ENCODE data around the gene SUGCT.
"Not testable (repeated sequence)": the region's sequence is repeated elsewhere in the genome, so short reads cannot be mapped to it uniquely, and the experiment has no call there.

Gene SUGCT

DNA sequence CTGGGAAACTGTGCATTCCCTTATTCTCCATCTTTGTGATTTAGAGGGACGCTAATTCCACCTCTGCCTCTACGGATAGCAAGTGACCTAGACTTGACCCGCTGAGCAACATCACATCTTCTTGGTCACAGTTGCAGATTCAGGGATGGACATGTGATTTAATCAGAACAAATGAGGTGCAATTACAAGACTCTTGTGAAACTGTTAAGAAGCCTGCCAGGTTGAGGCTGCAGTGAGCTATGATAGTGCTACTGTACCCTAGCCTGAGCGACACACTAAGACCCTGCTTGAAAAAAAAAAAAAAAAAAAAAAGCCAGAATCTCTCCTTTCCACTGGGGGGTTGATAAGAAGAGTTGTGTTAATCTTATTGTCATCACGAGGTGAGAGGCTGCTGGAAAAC lies 14.8 kb upstream of the SUGCT start:
- Histone ChIP-seq H3K9ac (ENCODE audit: insufficient read length, low read depth) (no peak overlapping the region), H3K36me3 (ENCODE audit: insufficient read depth, insufficient read length, low read length) (no peaks in the 10 kb centered on the region), H3K4me1 (ENCODE audit: insufficient read depth, insufficient read length) (no peaks in the 10 kb centered on the region), H3K27me3 (ENCODE audit: insufficient read depth, insufficient read length) (no peaks in the 10 kb centered on the region), H3K4me3 (ENCODE audit: insufficient read length, low read depth) (no peak overlapping the region), H3K9me3 (ENCODE audit: insufficient read depth, low read length) (no peaks in the 10 kb centered on the region)
- TF ChIP-seq SUZ12 (IDR thresholded peaks at IDR 0.05; ENCODE audit: extremely low read depth, insufficient read depth, insufficient read length) (no peak), ZNF274 (IDR thresholded peaks at IDR 0.05; ENCODE audit: low read depth, low read length) (no peak), YY1 (IDR thresholded peaks at IDR 0.05; ENCODE audit: insufficient read depth, insufficient read length) (no peak)
- no peak for DNase-seq (ENCODE audit: low read depth, low spot score)

DNA sequence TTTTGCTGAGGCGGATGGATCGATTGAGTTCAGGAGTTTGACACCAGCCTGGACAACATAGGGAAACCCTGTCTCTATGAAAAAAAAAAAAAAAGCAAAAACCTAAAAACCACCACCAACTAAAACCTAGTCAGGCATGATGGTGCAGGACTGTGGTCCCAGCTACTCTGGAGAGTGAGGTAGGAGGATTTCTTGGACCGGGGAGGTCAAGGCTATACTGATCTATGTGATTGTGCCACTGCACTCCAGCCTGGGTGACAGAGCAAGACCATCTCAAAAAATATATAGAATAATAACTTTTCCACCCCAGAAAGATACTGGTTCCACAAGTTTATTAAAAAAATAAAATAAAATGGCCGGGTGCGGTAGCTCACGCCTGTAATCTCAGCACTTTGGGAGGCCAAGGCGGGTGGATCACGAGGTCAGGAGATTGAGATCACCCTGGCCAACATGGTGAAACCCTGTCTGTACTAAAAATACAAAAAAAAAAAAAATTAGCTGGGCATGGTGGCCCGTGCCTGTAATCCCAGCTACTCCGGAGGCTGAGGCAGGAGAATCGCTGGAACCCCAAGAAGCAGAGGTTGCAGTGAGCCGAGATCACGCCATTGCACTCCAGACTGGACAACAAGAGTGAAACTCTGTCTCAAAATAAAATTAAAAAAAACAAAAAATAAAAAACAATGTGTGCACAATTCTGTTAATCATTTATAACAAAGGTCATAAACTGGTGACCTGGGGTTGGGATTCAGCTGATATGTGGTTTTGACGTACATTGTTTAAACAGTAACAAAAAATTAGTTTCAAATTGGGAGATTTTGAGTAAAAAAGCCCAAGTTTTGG lies 12.5 kb upstream of the SUGCT start:
- H3K36me3 ChIP-seq (ENCODE audit: insufficient read depth, insufficient read length, low read length); H3K4me3 ChIP-seq (ENCODE audit: insufficient read length, low read depth); H3K27me3 ChIP-seq (ENCODE audit: insufficient read depth, insufficient read length); DNase-seq (ENCODE audit: low read depth, low spot score); H3K9ac ChIP-seq (ENCODE audit: insufficient read length, low read depth); H3K4me1 ChIP-seq (ENCODE audit: insufficient read depth, insufficient read length); H3K9me3 ChIP-seq (ENCODE audit: insufficient read depth, low read length): not testable (repeated sequence)

GRCh38 chr7:40122940-40123254 lies 11.9 kb upstream of the SUGCT start:
- Histone ChIP-seq H3K4me1 (ENCODE audit: insufficient read depth, insufficient read length) (no peaks in the 10 kb centered on the region), H3K4me3 (ENCODE audit: insufficient read length, low read depth) (no peak overlapping the region), H3K9me3 (ENCODE audit: insufficient read depth, low read length) (no peaks in the 10 kb centered on the region), H3K27me3 (ENCODE audit: insufficient read depth, insufficient read length) (no peaks in the 10 kb centered on the region), H3K36me3 (ENCODE audit: insufficient read depth, insufficient read length, low read length) (peaks cover 3% of the 10 kb centered on the region), H3K9ac (ENCODE audit: insufficient read length, low read depth) (no peak overlapping the region)
- DNase-seq (ENCODE audit: low read depth, low spot score) = no peak
- no peak for TF ChIP-seq ZNF274 (IDR thresholded peaks at IDR 0.05; ENCODE audit: low read depth, low read length)
- no peak for TF ChIP-seq SUZ12 (IDR thresholded peaks at IDR 0.05; ENCODE audit: extremely low read depth, insufficient read depth, insufficient read length)
- no peak for TF ChIP-seq YY1 (IDR thresholded peaks at IDR 0.05; ENCODE audit: insufficient read depth, insufficient read length)

DNA sequence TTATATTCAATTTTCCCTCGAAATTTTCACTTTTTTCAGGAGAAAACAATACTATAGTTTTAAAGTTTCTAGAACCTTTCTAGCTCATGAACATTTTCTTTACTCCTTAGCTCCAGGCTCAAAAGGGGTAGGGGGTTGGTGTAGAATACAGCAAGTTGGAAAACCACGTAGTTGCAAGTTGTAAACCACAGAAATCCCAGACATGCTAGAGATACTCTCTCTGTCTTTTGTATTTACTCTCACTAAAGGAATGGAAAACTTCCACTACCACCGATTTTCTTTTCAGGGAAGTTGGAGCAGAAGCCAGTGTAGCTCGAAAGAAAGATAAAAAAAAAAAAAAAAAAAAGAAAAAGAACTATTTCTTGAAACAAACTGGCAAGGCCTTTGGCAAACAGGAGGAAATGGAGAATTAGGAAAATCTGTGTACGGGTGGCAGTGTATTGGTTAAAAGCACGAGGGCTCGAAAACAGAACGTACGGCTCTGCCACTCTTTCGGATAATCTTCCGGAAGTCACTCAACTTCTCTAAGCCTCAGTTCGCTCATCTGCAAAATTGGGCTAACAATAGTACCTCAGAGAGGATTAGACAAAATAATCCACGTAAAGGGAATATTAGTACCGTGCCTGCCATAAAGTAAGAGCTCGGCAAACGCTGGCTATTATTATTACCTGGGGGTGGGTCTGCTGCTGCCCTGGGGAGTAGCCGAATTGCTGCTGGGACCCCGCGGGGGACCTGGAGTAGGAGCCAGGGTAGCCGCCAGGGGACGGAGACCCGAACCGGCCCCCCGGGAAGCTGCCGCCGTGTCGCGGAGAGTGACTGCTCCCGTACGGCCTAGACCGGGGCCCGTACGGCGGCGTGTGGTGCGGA lies 1.0 kb upstream of the SUGCT start:
- Histone ChIP-seq H3K9ac (ENCODE audit: insufficient read length, low read depth) (peak overlapping the region; percentile 95), H3K9me3 (ENCODE audit: insufficient read depth, low read length) (no peaks in the 10 kb centered on the region), H3K4me1 (ENCODE audit: insufficient read depth, insufficient read length) (no peaks in the 10 kb centered on the region), H3K4me3 (ENCODE audit: insufficient read length, low read depth) (peak overlapping the region; percentile 93), H3K36me3 (ENCODE audit: insufficient read depth, insufficient read length, low read length) (peaks cover 26% of the 10 kb centered on the region), H3K27me3 (ENCODE audit: insufficient read depth, insufficient read length) (peaks cover 6% of the 10 kb centered on the region)
- TF ChIP-seq SUZ12 (IDR thresholded peaks at IDR 0.05; ENCODE audit: extremely low read depth, insufficient read depth, insufficient read length) = no peak
- no peak for TF ChIP-seq YY1 (IDR thresholded peaks at IDR 0.05; ENCODE audit: insufficient read depth, insufficient read length)
- TF ChIP-seq ZNF274 (IDR thresholded peaks at IDR 0.05; ENCODE audit: low read depth, low read length) = no peak
- no peak for DNase-seq (ENCODE audit: low read depth, low spot score)

DNA sequence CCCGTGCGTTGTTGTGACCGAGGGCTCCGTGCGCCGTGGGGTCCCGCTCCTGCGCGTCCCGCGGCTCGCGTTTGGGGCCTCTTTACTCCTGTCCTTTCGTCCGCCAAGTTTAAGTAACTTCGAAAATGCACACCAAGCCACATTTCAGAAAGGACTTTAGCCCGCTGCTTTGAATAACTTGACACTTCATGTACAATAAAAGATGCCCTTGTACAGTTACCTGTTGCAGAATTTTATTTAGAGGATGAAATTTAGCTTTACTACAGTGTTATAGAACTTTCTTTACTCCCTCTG lies 459 bp downstream of the SUGCT start:
- H3K4me3 ChIP-seq (ENCODE audit: insufficient read length, low read depth) = peak overlapping the region; percentile 93
- H3K36me3 ChIP-seq (ENCODE audit: insufficient read depth, insufficient read length, low read length) = peaks cover 18% of the 10 kb centered on the region
- DNase-seq (ENCODE audit: low read depth, low spot score) = no peak
- H3K9me3 ChIP-seq (ENCODE audit: insufficient read depth, low read length) = no peaks in the 10 kb centered on the region
- peaks cover 6% of the 10 kb centered on the region for H3K27me3 ChIP-seq (ENCODE audit: insufficient read depth, insufficient read length)
- H3K9ac ChIP-seq (ENCODE audit: insufficient read length, low read depth) = peak overlapping the region; percentile 95
- no peak for TF ChIP-seq ZNF274 (IDR thresholded peaks at IDR 0.05; ENCODE audit: low read depth, low read length)
- no peak for TF ChIP-seq SUZ12 (IDR thresholded peaks at IDR 0.05; ENCODE audit: extremely low read depth, insufficient read depth, insufficient read length)
- TF ChIP-seq YY1 (IDR thresholded peaks at IDR 0.05; ENCODE audit: insufficient read depth, insufficient read length) = no peak
- H3K4me1 ChIP-seq (ENCODE audit: insufficient read depth, insufficient read length) = no peaks in the 10 kb centered on the region

DNA sequence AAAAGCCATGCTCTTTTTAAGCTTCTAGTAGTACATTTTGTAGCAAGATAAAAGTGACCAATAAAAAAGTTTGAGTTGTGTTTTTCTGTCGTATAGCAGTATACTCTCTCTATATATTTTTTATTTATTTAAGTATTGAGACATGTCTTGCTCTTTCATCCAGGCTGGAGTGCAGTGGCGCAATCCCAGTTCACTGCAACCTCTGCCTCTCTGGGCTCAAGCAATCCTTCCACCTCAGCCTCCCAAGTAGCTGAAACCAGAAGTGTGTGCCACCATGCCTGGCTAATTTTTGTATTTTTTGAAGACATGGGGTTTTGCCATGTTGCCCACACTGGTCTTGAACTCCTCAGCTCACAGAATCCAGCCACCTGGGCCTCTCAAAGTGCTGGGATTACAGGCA lies 2.8 kb downstream of the SUGCT start:
- Histone ChIP-seq H3K4me3 (ENCODE audit: insufficient read length, low read depth) (no peak overlapping the region), H3K9me3 (ENCODE audit: insufficient read depth, low read length) (no peaks in the 10 kb centered on the region), H3K27me3 (ENCODE audit: insufficient read depth, insufficient read length) (peaks cover 6% of the 10 kb centered on the region), H3K9ac (ENCODE audit: insufficient read length, low read depth) (no peak overlapping the region), H3K36me3 (ENCODE audit: insufficient read depth, insufficient read length, low read length) (no peaks in the 10 kb centered on the region), H3K4me1 (ENCODE audit: insufficient read depth, insufficient read length) (no peaks in the 10 kb centered on the region)
- TF ChIP-seq SUZ12 (IDR thresholded peaks at IDR 0.05; ENCODE audit: extremely low read depth, insufficient read depth, insufficient read length) (no peak), ZNF274 (IDR thresholded peaks at IDR 0.05; ENCODE audit: low read depth, low read length) (no peak), YY1 (IDR thresholded peaks at IDR 0.05; ENCODE audit: insufficient read depth, insufficient read length) (no peak)
- DNase-seq (ENCODE audit: low read depth, low spot score) = no peak

GRCh38 chr7:40138973-40139372 lies 4.2 kb downstream of the SUGCT start:
- Histone ChIP-seq H3K9me3 (ENCODE audit: insufficient read depth, low read length) (no peaks in the 10 kb centered on the region), H3K4me1 (ENCODE audit: insufficient read depth, insufficient read length) (no peaks in the 10 kb centered on the region), H3K4me3 (ENCODE audit: insufficient read length, low read depth) (no peak overlapping the region), H3K27me3 (ENCODE audit: insufficient read depth, insufficient read length) (peaks cover 6% of the 10 kb centered on the region), H3K9ac (ENCODE audit: insufficient read length, low read depth) (no peak overlapping the region), H3K36me3 (ENCODE audit: insufficient read depth, insufficient read length, low read length) (no peaks in the 10 kb centered on the region)
- no peak for TF ChIP-seq YY1 (IDR thresholded peaks at IDR 0.05; ENCODE audit: insufficient read depth, insufficient read length)
- DNase-seq (ENCODE audit: low read depth, low spot score) = no peak

GRCh38 chr7:40139891-40140290 lies 5.1 kb downstream of the SUGCT start:
- H3K9me3 ChIP-seq (ENCODE audit: insufficient read depth, low read length); H3K4me1 ChIP-seq (ENCODE audit: insufficient read depth, insufficient read length); DNase-seq (ENCODE audit: low read depth, low spot score); H3K9ac ChIP-seq (ENCODE audit: insufficient read length, low read depth); H3K27me3 ChIP-seq (ENCODE audit: insufficient read depth, insufficient read length); H3K4me3 ChIP-seq (ENCODE audit: insufficient read length, low read depth); H3K36me3 ChIP-seq (ENCODE audit: insufficient read depth, insufficient read length, low read length): not testable (repeated sequence)

DNA sequence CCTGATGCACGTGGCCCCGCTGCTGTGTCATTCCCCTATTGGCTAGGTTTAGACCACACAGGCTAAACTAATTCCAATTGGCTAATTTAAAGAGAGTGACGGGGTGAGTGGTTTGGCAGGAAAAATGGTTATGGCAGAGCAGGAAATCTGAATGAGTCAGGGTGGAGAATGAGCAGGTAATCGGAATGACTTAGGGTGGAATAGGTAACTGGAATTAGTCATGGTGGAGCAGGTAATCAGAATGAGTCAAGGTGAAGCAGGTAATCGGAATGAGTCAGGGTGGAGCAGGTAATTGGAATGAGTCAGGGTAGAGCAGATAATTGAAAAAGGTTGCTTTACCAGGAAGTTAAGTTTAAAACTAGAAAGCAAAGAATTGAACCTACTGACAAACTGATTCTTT lies 7.1 kb downstream of the SUGCT start:
- not testable (repeated sequence) for DNase-seq (ENCODE audit: low read depth, low spot score); H3K4me3 ChIP-seq (ENCODE audit: insufficient read length, low read depth); H3K36me3 ChIP-seq (ENCODE audit: insufficient read depth, insufficient read length, low read length); H3K27me3 ChIP-seq (ENCODE audit: insufficient read depth, insufficient read length); H3K9ac ChIP-seq (ENCODE audit: insufficient read length, low read depth); H3K4me1 ChIP-seq (ENCODE audit: insufficient read depth, insufficient read length)
- H3K9me3 ChIP-seq (ENCODE audit: insufficient read depth, low read length) = peaks cover 17% of the 10 kb centered on the region

- not testable (repeated sequence) for H3K4me3 ChIP-seq (ENCODE audit: insufficient read length, low read depth); H3K36me3 ChIP-seq (ENCODE audit: insufficient read depth, insufficient read length, low read length); H3K4me1 ChIP-seq (ENCODE audit: insufficient read depth, insufficient read length); H3K9ac ChIP-seq (ENCODE audit: insufficient read length, low read depth); DNase-seq (ENCODE audit: low read depth, low spot score); H3K27me3 ChIP-seq (ENCODE audit: insufficient read depth, insufficient read length)
- H3K9me3 ChIP-seq (ENCODE audit: insufficient read depth, low read length) = peaks cover 29% of the 10 kb centered on the region
Measured at GRCh38 chr7:40145596-40146130, 10.9 kb downstream of the SUGCT start.
